Testis (tissue), 2 donors: ENCODE results near the gene SNTA1.

ENCODE experiments used
- CTCF ChIP-seq, 3 experiments: fragments of 450-650 bp in 2 of 3; fragments of 200-600 bp in 1 of 3; sonication (generic) in 1 of 3; IDR thresholded peaks; one replicate each; pipeline ENCODE4 v1.5.1; 2016 to 2019; ENCODE audit warnings: antibody characterized with exemption in 3 of 3, mild to moderate bottlenecking in 2 of 3, moderate library complexity in 1 of 3
- POLR2A ChIP-seq: fragments of 450-650 bp; IDR thresholded peaks from one replicate; pipeline ENCODE4 v1.6.1; 2017; ENCODE audit warnings: antibody characterized with exemption, mild to moderate bottlenecking, moderate library complexity

- TF ChIP-seq CTCF (IDR thresholded peaks at IDR 0.05) (no peak), POLR2A (no peak)
Measured at GRCh38 chr20:33472868-33473435, 29.4 kb upstream of the SNTA1 start.
